Hepatocyte (in vitro differentiated cells): Measurements from ENCODE around the gene NPIPA1.
"Not testable (repeated sequence)": the region's sequence is repeated elsewhere in the genome, so short reads cannot be mapped to it uniquely, and the experiment has no call there.

Experiments
- CTCF ChIP-seq: fragments of 200-600 bp; sonication (generic); IDR thresholded peaks from 2 replicates; pipeline ENCODE4 v1.5.1; 2016; ENCODE audit warnings: antibody characterized with exemption, mild to moderate bottlenecking; ENCODE audit not compliant: poor library complexity
- EZH2 ChIP-seq: fragments of 200-600 bp; sonication (generic); IDR thresholded peaks from 2 replicates; pipeline ENCODE4 v1.6.1; 2016; ENCODE audit warnings: antibody characterized with exemption, mild to moderate bottlenecking, borderline replicate concordance
- EZH2phosphoT487 ChIP-seq: fragments of 200-600 bp; sonication (generic); IDR thresholded peaks from one replicate; pipeline ENCODE4 v1.6.1; 2018; ENCODE audit warnings: antibody characterized with exemption, mild to moderate bottlenecking, low read depth, moderate library complexity; ENCODE audit not compliant: unreplicated experiment, severe bottlenecking

GRCh38 chr16:14978281-14978680 is 41.0 kb downstream of the NPIPA1 start:
- TF ChIP-seq CTCF, EZH2phosphoT487, EZH2: not testable (repeated sequence)
